SIG-M5 (cell line): ENCODE measurements around the gene NCEH1.
A peak's percentile ranks its signal among the peaks of the same experiment; 100 is the strongest.
"Not testable (repeated sequence)": the region's sequence is repeated elsewhere in the genome, so short reads cannot be mapped to it uniquely, and the experiment has no call there.

Experiments
- DNase-seq: peaks from one replicate; lab custom pipeline; 2025; lab: John Stamatoyannopoulos, UW

Gene NCEH1, protein sequence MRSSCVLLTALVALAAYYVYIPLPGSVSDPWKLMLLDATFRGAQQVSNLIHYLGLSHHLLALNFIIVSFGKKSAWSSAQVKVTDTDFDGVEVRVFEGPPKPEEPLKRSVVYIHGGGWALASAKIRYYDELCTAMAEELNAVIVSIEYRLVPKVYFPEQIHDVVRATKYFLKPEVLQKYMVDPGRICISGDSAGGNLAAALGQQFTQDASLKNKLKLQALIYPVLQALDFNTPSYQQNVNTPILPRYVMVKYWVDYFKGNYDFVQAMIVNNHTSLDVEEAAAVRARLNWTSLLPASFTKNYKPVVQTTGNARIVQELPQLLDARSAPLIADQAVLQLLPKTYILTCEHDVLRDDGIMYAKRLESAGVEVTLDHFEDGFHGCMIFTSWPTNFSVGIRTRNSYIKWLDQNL

DNA sequence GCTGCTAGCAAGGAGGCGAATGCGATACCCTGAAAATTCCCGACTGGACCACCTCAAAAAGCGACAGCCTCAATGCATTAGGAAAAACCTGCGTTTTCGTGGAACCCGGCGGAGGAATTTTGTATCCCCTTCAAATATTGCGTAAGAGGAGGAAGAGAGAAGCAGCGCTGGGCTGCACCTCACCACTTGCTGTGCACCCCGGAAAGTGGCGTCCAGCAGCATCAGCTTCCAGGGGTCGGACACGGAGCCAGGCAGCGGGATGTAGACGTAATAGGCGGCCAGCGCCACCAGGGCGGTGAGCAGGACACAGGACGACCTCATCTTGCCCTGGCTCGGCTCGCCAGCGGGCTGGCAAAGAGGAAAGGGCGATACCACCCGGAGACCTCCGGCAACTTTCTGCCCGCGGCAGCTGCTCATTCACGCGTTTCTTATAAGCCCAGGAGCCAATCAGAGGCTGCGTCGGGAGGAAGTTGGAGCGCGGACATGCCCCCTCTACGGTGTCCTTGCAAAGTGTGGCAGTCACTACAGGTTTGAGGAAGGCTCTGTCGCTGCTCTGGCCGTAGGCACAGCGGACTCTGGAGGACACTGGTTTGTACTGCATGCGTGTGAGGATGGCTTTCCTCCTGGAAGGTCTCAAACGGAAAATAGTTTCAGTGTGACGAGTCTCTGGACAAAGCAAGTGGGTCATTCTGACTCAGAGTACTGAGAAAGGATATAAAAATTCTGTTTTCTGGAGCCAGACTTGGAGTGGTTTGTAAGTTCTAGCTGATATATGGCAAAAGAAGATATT, at the start of gene NCEH1:
Gene NCEH1 (minus strand): TSS at position 404 of the 790 bp plus-strand sequence. CDS start 83 bp downstream, at position 321.
- peak; percentile 98 for DNase-seq

GRCh38 chr3:172760416-172760815, 49.5 kb upstream of the NCEH1 start:
- DNase-seq, result not testable (repeated sequence)

DNA sequence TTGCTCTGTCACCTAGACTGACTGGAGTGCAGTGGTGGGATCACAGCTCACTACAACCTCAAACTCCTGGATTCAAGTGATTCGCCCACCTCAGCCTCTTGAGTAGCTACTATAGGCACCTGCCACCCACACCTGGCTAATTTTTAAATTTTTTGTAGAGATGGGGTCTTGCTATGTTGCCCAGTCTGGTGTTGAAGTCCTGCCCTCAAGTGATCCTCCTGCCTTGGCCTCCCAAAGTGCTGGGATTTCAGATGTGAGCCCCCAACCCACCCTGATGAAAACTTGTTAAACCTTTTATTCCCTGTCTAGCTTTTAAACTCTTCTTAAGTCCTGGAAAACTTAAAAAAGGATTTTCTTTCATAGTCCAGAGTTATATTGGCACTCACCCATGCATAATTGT, 42.3 kb upstream of the NCEH1 start:
- no peak for DNase-seq

DNA sequence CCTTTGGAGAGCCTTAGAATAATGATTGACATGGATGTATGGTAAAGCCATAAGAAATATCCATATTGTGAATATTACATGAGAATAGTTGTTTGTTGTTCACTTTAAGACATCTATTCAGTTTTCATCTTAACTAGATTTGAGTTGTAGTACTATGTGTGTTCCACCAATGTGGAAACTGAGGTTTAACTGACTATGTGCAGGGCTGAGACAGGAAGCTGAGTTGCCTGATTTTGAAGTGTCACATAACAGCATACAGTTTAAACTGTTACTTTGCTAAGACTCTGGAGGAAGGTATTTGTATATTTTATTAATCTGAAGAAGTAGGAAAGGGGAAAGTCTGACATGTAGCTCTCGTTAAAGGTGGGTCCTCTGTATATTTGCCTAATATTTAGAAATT, 41.8 kb upstream of the NCEH1 start:
- no peak for DNase-seq

- no peak for DNase-seq
These were observed 40.4 kb upstream of the NCEH1 start for GRCh38 chr3:172751175-172751704.

DNA sequence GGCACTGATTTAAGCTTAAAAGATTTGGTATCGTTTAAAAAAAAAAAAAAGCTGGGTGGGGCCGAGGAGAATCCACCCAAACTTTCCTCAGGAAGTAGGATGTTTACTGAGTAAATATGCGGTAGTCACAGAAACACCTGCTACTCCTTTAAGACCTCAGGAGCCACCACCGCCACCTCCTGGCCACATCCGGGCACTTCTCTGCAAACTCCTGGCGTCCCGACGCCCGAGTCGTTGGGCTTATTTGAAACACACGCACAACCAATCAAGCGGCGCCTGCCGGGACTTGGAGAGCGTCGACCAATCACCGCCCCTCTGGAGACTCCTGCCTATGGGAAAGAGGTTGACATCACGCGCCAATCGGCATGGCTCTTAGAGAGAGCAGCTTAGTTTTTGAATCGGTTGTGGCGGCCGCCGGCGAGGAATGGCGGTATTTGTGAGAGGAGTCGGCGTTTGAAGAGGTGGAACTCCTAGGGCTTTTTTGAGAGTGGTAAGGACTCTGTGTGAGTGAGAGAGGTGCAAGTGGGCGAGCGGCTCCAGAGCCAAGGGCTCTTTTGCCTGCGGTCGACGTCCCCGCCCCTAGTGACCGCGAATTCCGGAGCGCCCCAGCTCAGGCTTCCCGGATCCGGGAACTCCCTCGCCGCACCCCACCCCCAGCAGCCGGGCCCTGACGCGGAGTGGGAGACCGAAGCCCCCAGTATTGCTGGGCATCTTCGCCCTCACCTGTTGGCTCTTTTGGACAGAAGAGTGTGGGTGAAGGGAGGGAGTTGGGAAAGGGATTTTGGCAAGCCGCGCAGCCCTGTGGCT, 39.7 kb upstream of the NCEH1 start, which contains the start of gene ECT2:
Gene ECT2 (plus strand): TSS at position 359 of the 807 bp plus-strand sequence. CDS start 3,805 bp downstream, outside the sequence.
- peak; percentile 98 for DNase-seq

DNA sequence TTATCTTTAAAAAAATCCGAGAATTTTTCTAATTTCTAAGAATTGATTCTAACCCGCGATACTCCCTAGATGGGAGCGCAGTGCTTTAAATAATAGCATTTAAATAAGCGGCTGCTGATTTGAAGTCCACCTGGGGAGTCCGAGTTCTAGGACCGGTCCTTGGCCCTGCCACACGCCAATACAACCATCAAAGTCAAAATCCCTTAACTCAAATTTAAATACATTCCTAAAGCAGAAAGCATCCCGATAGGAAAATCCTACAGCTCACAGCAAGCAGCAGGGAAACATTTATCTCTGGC, 39.2 kb upstream of the NCEH1 start:
- DNase-seq, result no peak

- no peak for DNase-seq
These were observed 38.5 kb upstream of the NCEH1 start for GRCh38 chr3:172749230-172749965.

- DNase-seq, result no peak
These were observed 35.6 kb upstream of the NCEH1 start for GRCh38 chr3:172746475-172746874.

GRCh38 chr3:172739462-172739861, 28.6 kb upstream of the NCEH1 start:
- DNase-seq, result no peak

GRCh38 chr3:172735014-172735413, 24.1 kb upstream of the NCEH1 start:
- DNase-seq, result no peak

DNA sequence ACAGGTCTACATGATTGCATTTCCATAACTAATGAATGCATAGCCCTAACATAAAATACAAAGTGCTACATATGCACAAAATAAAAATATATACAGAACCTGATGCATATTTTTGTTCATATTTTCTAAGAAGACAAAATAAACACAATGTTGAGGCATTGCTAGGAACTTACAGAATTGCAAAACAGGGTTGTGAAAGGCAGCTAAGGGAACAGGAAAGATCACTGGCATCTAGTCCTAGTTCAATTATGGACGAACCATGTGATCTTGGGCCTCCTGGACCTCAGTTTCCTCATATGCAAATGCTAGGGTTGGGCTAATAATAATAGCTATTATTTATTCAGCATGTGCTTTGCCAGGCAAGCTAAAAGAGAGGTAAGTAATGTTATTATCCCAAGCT, 15.5 kb upstream of the NCEH1 start:
- no peak for DNase-seq

GRCh38 chr3:172722536-172723040, 11.7 kb upstream of the NCEH1 start:
- DNase-seq, result not testable (repeated sequence)

- DNase-seq, result no peak
These were observed 6.7 kb upstream of the NCEH1 start for GRCh38 chr3:172717493-172718088.

GRCh38 chr3:172716476-172716875, 5.6 kb upstream of the NCEH1 start:
- no peak for DNase-seq

- no peak for DNase-seq
These were observed 2.4 kb upstream of the NCEH1 start for GRCh38 chr3:172713316-172713715.

GRCh38 chr3:172711454-172711795, 558 bp upstream of the NCEH1 start:
- no peak for DNase-seq

GRCh38 chr3:172709774-172710663, 848 bp downstream of the NCEH1 start:
- no peak for DNase-seq

- DNase-seq, result no peak
These were observed 1.7 kb downstream of the NCEH1 start for GRCh38 chr3:172708921-172709773.
